HG03378 (cell line): ENCODE data around the gene KIAA1755.

ENCODE experiments used
- ATAC-seq: cut with Tn5 transposase; IDR thresholded peaks from one replicate; pipeline ENCODE4 v1.9.1; 2021; ENCODE audit warnings: mild to moderate bottlenecking, moderate library complexity; ENCODE audit not compliant: unreplicated experiment

Gene KIAA1755

DNA sequence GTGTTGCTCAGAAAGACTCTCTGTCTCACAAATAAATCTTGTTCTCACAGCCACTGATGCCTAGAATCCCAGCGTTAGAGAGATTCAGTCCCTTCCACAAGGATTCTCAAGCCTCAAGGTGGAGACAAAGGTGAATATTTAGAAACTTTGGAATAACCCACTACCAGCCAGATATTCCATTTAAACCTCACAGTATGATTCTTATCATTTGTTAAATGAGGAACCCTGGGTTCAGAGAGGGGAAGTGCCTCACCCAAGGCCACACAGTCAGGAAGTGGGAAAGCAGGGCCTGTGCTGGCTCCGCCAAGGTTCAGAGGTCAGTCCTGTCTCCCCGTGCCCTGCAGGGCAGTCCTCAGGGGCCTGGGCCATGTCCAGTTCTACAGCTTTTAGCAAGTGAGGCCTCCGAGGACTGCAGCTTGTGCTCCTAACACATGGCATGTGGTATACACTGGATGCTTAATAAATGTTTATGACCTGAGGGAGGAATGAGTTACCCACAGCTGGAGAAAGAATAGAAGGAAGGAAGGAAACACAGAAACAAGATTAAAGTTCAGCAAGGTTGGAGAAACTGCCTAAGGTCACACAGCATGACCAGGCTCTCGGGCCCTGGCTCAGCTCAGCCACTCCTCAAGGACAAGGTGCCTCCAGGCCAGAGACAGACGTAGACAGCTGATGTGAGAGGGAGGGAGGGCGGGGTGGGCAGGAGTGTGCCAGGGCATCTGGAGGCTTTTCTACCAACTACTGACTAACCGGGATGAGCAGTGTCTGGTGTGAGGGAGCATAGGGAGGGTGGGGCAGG, 91.5 kb downstream of the KIAA1755 start:
- no peak for ATAC-seq

DNA sequence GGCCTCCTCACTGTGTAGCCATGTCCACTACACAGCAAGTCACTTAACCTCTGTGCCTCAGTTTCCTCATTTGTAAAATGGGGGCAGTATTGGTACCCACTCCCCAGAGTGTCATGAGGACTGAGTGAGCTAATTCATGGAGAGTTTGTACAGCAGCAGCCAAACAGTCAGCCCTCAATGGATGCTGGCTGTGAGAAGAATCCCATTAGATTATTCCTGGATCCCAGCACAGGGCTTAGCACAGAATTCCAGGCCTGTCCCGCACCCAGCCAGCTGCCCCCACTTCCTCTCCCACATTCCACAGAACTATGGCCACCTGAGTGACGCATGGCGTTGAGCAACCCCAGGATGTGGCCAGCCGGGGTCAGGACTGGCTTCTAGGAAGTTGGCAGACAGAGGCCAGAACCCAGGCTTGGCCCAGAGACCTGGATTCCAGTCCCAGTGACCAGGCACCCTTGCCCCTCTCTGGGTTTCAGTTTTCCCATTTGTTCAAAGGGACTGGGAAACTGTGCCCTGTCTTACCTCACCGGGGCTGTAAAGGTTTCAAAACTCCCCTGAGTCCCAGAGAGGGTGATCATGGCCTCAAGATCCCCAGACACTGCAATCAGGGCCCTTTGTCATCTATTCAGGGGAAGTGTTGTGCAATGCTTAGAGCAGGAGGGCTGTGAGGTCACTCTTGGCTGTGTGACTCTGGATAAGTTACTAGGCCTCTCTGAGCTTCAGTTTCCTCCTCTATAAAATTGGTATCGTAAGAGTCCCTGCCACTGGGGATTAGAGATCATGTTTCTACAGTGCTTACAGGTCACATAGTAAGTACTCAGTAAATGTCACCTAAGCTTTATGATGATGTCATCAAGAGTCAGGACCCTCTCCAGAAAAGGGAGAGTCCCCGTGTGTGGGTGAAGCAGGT, 92.4 kb downstream of the KIAA1755 start:
- ATAC-seq = no peak

DNA sequence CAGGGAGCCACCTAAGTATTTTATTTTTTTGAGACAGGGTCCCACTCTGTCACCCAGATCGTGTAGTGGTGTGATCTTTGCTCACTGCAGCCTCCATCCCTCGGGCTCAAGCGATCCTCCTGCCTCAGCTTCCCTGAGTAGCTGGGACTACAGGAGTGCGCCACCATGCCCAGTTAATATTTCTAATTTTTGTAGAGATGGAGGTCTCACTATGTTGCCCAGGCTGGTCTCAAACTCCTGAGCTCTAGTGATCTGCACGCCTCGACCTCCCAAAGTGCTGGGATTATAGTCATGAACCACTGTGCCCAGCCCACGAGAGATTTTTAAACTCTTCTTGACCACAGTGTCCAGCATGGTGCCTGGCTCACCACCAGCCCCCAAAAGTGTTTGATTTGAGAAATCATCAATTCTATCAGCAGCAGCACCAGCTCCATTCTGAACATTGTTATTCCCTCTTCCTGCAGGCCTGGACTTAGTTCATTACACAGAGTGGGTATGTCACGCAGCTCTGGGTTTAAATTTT, 93.1 kb downstream of the KIAA1755 start:
- ATAC-seq = no peak

DNA sequence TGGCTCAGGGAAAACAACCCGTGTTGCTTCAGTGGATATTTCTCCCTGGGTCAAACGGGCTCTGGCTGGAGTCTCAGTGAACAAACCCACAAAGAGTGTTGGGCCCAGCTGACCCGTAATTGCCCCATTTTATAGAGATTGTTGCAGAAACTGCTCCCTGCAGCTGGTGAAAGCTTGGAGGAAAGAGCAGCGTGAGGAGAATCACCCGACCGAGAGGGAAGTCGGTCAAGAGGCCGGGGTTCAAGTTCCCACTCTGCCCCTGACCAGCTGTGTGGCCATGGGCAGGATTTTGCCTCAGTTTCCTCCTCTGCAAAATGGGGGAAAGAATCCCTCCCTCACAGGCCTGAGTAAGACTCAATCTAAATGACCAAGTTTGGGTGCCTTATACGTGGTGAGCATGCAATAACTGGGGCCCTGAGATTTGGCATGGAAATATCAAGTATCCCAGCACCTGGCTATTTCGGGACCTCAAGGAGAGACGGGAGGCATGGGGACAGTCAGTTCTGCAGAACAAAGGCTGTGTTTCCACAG, 93.8 kb downstream of the KIAA1755 start:
- no peak for ATAC-seq

DNA sequence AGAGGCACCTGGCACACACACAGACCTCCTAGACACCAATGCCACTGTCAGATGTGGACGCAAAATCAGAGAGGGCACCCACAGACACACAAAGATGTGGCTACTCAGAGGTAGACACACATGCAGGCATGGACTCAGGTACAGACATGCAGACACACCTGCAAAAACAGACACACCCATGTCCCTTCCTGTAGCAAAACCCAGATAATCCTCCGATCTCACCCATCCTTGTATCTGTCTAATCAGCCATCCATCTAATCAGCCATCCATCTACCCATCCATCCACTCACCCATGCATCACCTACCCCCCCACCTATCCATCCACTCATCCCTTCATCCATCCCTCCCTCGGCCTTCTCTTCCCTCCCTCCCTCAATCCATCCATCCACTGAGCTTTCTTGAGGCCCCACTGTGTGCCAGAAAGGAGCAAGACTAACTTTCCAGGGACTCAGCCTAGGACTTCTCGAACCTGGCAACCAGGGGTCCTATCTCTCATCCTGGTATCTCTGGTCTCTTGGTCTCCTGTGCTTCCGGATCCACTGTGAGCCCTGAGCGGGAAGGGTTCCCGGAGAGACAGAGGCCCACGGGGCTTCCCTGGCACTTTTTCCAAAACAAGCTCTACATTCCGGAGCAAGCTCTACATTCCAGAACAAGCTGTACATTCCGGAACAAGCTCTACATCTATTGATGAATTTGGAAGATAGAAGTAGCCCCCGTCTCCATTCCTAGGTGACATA, 94.4 kb downstream of the KIAA1755 start:
- no peak for ATAC-seq

DNA sequence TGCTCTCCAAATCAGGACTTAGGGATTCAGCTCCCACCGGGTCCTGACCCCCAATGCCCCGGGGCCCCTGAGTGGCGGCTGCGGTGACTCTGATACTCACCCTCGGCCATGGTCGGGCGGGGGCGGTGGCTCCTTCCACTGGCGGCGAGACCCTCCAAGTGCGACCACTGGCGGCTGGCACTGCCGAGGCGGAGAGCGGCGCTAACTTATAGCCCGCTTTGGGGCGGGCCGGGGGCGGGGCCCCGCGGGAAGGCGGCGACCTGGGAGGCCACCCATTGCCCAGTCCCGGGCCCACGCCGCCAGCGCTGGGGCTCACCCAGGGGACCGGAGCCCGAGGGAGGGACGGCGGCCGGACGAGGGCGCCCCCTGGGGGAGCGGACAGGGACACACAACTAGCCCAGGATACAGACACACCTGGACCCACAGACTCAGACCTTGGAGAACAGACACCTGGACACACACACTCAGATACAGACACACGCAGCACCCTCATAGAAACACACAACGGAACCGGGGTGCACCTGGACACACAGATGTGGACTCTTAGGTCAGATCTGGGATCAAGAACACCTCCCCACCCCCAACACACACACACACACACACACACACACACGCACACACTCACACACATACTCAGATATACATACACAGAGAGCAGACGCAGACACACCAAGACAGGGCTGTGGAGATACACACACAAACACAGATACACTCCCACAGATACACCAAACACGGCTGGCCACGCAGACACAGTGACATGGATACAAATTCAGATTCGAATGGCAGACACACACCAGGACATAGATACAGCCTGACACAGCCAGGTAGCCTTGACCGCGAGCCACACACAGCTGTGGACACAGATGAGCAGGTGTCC, 95.2 kb downstream of the KIAA1755 start, which contains the start of gene TGM2:
Gene TGM2 (minus strand): TSS at position 182 of the 877 bp plus-strand sequence. CDS start 72 bp downstream, at position 110.
- ATAC-seq = no peak

DNA sequence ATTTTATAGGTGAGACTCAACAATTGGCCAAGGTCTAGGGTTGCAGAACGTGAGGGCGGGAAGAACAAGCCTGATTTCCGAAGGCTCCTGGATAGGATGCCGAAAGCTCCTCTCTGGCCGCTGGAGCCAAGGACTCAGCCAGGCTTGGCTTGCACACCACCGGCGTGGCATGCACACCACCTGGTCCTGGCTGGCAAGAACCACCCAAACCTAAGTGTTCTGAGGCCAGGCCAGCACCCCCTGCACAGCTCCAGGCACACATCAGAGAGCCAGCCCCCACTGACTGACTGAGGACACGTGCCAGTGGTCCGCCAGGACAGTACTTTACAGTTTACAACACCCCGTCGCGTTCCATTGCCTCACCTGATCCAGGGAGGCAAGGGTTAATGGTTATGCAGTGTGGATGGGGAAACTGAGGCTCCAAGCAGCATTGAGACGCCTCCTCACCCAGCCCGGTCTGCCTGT, 95.9 kb downstream of the KIAA1755 start:
- no peak for ATAC-seq

DNA sequence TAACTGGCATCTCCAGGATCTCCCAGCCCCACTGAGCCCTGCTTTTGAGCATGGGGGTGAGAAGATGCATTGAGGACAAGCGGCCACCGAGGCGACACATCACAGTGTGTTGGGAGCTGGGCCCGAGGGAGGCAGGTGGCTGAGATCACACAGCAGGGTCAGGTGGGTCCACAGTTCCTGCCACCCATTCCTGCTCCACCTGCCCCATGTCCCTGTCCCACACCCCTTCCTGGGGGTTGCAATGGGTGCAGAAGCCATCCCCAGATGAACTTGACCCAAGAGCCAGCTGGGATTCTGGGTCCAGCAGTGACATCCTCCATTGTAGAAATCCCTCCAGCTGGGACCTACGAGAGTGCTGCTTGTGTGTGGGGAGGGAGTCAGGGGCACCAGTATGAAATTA, 96.5 kb downstream of the KIAA1755 start:
- no peak for ATAC-seq

DNA sequence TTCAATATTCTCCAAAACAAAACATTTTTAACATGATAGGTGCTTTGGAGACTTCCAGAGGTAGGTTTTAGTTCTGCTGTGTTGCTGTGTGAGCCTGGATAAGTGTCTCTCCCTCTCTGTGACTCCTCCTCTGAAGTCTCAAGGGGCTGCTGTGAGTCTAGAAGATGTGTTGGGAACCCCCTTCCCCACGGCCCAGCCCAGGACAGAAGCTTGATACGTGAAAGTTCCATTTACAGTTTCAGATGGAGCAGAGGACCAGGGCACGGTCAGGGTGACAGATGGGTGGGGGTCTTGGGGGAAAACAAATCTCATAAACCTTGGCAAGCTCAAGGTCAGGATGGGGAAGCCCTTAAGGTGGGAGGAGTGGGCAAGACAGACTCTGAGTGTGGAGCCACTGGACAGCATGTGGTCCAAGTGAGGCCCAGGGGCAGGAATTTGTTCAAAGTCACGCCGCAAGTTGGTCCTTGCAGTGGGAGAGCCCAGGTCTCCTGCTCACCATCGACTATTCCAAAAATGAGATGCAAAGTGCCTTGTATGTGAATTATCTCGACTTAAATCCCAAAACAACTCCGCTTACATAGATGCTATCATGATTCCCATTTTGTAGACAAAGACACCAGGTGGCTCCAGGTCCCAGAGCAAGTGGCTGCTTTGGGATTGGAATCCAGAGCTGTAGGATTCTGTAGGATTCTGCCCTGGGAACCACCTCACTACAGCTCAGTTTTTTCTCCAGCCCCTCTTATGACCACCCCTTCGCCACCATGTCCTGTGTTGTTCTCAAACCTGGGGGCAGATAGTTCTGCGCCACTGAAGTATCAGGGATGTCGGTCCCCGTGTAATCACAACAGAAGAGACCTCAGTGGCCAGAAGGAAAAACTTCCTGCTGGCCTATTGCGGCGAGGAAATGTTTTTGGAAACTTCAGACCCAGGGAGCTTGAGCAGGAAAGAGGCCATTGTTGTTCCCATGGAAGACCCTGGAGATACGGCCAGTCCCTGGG, 97.4 kb downstream of the KIAA1755 start:
- ATAC-seq = no peak

DNA sequence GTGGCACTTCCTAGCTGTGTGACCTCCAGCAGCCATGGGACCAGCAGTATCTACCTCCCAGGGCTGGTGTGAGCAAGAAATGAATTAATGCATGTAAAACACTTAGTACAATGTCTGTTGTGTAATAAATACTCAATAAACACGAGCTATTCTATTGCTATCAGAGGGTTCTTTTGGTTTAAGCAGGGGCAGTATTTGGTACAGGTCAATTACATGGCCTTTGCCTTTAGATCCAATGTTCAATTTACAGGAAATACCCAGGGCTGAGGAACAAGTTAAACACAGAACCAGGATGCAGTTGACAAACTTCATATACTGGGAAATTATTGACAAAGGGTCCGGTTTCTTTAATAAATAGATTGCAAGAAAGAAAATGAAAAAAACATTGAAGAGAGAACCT, 98.4 kb downstream of the KIAA1755 start:
- ATAC-seq = no peak

DNA sequence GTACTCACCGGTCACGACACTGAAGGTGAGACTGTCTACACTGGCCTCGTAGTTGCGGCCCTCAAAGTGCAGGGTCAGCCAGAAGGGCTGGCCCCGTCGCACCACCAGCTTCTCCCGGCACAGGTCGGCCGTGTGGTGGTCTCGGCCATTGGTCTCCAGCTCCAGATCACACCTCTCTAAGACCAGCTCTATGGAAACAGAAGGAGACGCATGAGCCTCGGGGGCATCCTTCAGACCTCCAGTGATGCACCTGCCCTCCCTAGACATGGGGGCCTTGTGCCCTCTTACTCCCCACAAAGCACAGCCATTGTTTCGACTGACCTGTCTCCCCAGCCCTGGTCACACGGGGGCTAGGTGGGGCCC, 99.1 kb downstream of the KIAA1755 start:
- no peak for ATAC-seq
